Endothelial cell of umbilical vein (primary cell): ENCODE measurements around the gene SP100.

Source experiments
- CTCF ChIP-seq, 2 donors: IDR thresholded peaks; 1 replicate in 1 of 2; 2 replicates in 1 of 2; pipeline ENCODE4 v1.5.1; 2011; ENCODE audit warnings: low read length in 2 of 2, mild to moderate bottlenecking in 2 of 2, moderate library complexity in 2 of 2, control low read depth in 1 of 2, inconsistent platforms in 1 of 2, low read depth in 1 of 2; ENCODE audit not compliant: insufficient read depth in 1 of 2; ENCODE audit errors: extremely low read depth in 1 of 2
- EZH2 ChIP-seq: IDR thresholded peaks from 2 replicates; pipeline ENCODE4 v1.6.1; 2012; ENCODE audit warnings: borderline replicate concordance, low read depth, mild to moderate bottlenecking, moderate library complexity, low read length, inconsistent platforms; ENCODE audit not compliant: severe bottlenecking
- FOS ChIP-seq: IDR thresholded peaks from 2 replicates; pipeline ENCODE4 v1.6.1; 2011; ENCODE audit warnings: mild to moderate bottlenecking, low read length, moderate library complexity, borderline replicate concordance; ENCODE audit not compliant: insufficient read depth
- MYC ChIP-seq: IDR thresholded peaks from one replicate; pipeline ENCODE4 v1.6.1; 2011; ENCODE audit warnings: mild to moderate bottlenecking, low read depth, low read length
- POLR2A ChIP-seq: IDR thresholded peaks from 2 replicates; pipeline ENCODE4 v1.6.1; 2012; ENCODE audit warnings: low read depth, mild to moderate bottlenecking, control low read depth, low read length
- POLR2AphosphoS5 ChIP-seq: IDR thresholded peaks from 2 replicates; pipeline ENCODE4 v1.6.1; 2012; ENCODE audit warnings: low read depth, mild to moderate bottlenecking, control low read depth, low read length, moderate library complexity; ENCODE audit not compliant: insufficient read depth

- no peak for TF ChIP-seq EZH2
- no peak for TF ChIP-seq CTCF (IDR thresholded peaks at IDR 0.05; ENCODE audit: extremely low read depth in 1 of 2, insufficient read depth in 1 of 2, low read depth in 1 of 2, low read length in 2 of 2)
- no peak for TF ChIP-seq POLR2A
- no peak for TF ChIP-seq FOS
- no peak for TF ChIP-seq POLR2AphosphoS5
- TF ChIP-seq MYC = no peak
Observed at GRCh38 chr2:230383453-230383852, 32.5 kb upstream of the SP100 start.
